HT-29 (cell line): Measurements from ENCODE around the gene CMPK2. TPM values are rescaled to one million over a fixed set of nuclear protein-coding genes. Genes with fewer than 3 reads are reported as not detected.
A peak's percentile ranks its signal among the peaks of the same experiment; 100 is the strongest.
"Not testable (repeated sequence)": the region's sequence is repeated elsewhere in the genome, so short reads cannot be mapped to it uniquely, and the experiment has no call there.

ENCODE experiments used
- DNase-seq: peaks from one replicate; pipeline ENCODE4 v3.0.0-alpha.2; 2015; ENCODE audit warnings: low spot score
- total RNA-seq: library from RNA; depleted of rRNA; stranded (reverse); fragments of >200 nt; shearing (Covaris generic); gene quantifications from 2 replicates; pipeline ENCODE4 v1.2.3, GENCODE V29; 2014

Gene CMPK2
- total RNA-seq, 1 experiment from 2014 or later = 16.5 TPM

DNA sequence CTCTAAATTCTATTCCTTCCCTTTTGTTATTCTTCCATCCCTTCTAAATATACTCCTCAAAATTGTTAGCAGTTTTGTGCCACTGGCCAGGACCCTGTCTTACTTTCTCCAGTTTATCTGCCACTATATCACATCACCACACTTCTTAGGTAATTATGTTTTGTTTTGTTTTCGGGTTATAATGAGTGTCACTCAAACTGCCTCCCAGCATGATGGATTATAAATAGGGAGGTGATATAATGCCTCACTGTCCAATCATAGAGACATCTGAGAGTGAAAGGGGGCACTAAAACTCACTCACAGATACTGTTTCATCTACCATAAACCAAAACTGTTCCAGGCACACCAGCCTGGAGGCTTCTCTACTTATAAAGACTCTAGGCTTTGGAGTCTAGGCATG, 15.3 kb upstream of the CMPK2 start:
- DNase-seq = no peak

DNA sequence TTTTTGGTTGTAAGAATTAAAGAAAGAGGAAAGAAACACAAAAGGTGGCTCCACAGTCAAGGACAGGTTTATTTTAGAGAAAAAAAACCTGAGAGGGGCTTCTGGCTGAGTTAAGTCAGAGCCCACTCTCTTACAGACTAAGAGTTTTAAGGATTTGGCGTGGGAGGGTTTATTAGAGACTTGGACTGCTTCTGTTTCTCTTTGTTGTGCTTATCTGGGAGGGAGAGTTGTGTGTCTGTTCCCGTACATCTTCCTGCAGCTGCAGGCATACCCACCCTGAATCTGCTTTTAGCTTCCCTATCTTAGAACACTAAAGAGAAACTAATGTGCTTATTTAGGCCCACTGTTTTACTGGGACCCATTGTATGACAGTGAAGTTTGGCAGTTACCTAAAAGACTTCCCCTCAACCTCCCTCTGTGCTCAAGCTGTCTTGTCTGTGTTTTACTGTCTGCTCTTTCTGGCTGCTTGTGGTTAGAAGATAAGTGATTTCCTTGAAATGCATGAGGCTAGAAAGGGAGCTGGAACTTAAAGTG, 14.6 kb upstream of the CMPK2 start:
- DNase-seq = no peak

DNA sequence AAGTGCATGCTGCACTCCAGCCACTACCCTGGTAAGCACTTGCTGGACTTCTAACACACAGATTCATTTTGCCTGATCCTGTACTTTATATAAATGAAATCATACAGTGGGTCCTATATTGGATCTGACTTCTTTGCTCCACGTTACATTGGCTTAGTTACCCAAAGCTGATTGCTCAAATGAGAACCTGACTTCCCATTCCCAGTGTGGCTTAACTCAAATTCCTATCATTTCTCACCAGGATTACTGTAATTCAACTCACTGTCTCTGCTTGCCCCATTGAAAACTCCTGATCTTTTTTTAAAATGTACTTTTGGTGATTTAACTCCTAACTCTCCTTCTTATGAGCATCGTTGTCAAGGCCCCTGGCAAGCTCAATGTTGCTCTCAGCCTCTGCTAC, 13.3 kb upstream of the CMPK2 start:
- DNase-seq = no peak

DNA sequence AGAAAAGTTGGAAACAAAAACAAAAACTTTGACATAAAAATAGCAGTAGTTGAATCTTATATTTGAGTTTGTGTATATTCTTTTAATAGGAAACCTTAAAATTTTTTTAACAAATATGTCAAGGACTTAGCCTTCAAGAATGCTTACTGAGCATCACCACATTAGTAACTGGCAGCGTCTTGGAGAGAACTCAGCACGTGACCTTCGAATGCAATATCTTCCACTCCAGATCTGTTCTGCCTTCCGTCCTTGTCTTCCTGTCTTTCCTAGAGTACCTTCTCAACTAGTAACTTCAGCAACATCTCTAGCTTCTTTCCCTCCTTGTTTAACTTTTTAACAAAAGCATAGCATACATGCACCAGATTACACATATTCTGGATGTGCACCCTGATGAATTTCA, 12.8 kb upstream of the CMPK2 start:
- no peak for DNase-seq

DNA sequence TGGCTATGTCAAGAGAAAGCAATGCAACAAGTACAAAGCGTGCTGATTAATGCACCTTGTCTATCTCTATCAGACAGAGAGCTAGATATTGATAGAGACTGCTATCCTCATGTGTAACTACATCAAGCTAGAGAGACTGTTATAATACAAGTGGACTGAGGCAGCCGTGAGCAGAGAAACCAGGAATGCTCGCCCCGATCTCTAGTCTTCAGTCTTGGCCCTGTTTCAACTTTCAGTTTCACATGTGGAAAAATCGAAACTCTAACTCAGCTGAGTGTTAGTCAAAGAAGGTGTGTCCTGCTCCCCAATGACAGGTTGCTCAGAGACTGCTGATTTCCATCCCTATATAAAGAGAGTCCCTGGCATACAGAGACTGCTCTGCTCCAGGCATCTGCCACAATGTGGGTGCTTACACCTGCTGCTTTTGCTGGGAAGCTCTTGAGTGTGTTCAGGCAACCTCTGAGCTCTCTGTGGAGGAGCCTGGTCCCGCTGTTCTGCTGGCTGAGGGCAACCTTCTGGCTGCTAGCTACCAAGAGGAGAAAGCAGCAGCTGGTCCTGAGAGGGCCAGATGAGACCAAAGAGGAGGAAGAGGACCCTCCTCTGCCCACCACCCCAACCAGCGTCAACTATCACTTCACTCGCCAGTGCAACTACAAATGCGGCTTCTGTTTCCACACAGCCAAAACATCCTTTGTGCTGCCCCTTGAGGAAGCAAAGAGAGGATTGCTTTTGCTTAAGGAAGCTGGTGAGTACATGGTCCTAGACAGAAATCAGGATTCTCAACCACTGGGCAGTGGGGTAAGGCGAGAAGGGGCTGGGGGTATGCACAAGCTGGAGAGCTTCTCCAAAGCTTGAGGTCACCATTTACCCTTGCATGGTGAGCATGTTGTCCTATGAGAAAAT, 11.9 kb upstream of the CMPK2 start, which contains the start of gene RSAD2:
TSS of gene RSAD2 (plus strand) at position 376 of the 903 bp plus-strand sequence. CDS start at position 400, 24 bp downstream.
- peak; percentile 41 for DNase-seq

DNA sequence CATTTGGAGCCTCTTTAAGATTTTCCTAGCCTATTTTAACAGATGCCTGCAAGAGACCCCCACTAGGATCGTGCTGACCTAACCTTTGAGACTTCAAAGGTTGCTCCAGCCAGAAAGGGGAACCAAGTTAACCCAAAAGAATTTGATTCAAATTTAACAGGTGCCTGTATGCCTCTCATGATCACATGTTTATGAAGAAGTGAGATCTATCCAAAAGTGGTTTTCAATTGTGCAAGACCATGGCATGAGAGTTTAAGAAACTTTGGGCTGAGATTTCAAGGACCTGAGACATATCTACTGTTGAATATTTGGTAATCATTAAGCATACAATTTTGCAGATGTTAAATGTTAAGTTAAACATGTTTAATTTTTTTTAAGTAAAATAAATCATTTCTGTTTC, 10.6 kb upstream of the CMPK2 start:
- DNase-seq = no peak

DNA sequence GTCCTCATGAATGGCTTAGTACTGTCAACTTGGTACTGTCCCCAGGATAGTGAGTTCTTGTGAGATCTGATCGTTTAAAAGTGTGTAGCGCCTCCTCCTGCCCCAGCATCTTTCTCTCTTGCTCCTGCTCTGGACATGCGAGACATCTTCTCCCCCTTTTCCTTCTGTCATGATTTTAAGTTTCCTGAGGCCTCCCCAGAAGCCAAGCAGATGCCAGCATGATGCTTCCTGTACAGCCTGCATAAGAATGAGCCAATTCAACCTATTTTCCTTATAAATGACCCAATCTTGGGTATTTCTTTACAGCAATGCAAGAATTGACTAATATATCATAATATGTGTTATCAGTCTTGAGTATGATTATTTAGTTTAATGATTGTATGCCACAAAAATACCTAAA, 8.3 kb upstream of the CMPK2 start:
- no peak for DNase-seq

DNA sequence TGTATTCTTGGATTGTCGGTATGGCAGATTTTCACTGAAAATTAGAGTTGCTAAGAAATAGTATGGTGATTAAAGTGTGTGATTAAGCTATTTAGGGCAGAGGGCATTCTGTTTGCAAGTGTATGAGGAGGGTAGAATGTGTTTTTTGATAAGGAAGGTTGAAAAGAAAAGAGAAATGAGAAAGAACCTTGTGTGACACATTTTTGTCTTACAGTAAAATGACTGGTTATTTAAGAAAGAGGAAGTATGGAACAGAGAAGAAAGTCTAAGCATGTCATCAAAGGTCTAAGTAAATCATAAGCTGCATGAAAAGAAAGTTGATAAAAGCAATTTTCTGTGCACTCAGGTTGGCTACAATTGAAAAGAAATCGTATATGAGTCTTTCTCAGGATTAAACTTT, 6.7 kb upstream of the CMPK2 start:
- no peak for DNase-seq

DNA sequence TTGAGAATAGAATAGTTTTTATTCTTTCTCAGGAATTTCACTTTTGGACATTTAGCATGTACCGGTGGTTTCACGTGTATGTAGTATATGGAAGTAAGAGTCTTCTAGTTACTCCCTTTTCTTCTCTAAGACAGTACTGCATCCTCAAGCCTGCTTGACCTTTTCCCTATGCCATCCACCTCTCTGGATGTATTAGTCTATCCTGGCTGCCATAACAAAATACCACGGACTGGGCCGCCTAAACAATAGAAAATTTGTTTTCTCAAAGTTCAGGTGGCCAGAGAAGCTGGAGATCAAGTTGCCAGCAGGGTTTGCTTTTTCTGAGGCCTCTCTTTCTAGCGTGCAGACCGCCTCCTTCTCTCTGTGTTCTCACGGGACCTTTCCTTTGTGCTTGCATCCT, 1.3 kb upstream of the CMPK2 start:
- no peak for DNase-seq

DNA sequence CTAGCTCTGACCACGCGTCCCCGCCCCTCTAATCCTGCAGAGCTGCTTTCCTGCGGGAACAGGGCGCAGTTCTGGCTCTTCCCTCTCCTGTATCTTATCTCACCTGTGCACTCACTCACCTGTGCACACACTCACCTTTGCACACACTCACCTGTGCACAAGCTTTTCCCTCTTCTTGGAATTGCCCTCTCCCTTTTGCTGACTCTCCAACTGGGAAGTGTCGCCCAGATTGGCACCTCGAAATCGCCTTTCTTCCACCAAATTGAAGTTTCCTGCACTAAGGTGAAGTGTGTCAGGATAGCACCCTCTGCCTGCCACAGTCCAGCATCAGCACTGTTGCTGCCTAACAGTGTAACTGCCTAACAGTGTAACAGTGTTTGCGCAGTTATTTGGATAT, 566 bp upstream of the CMPK2 start:
- peak; percentile 54 for DNase-seq

DNA sequence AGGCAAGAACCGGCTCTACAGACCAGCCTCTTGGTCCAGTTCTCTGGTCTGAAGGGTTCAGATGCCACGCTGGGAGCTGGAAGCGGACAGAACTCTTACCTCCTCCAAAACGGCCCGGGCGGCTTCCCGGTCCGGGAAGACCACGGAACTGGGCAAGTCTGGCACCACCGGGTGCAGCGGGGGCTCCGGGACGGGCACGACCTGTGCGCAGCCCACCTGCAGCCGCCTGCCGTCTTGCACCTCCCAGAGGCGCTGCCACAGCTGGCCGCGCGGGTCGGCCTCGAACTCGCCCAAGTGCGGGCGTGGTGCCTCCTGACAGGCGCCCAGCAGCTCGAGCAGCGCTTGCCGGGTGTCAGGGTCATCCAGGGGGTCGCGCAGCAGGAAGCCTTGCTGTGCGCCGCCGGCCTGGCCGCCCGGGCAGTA, 773 bp downstream of the CMPK2 start:
- no peak for DNase-seq

DNA sequence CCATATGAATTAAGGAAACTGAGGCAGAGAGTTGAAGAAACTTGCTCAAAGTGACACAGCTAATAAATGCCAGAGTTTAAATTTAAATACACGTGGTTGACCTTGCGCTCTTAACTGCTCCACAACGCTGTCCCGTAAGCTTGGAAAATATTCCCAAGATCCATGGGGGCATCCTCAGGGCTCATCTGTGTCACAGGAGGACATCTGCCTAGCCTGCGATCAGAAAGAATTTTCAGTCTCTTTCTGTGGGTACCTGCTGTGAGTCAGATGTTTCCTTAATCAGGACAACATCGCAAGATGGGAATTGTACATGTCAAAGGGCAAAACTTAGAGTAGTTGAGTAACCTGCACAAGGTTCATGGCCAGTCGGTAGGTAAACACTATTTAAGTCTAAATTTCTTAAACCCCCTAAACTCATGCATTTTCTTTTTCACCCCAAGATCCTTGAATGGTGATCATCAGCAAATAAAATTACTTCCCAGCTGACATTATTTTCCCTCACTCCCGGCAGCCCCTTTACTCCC, 1.4 kb downstream of the CMPK2 start:
- DNase-seq = no peak

DNA sequence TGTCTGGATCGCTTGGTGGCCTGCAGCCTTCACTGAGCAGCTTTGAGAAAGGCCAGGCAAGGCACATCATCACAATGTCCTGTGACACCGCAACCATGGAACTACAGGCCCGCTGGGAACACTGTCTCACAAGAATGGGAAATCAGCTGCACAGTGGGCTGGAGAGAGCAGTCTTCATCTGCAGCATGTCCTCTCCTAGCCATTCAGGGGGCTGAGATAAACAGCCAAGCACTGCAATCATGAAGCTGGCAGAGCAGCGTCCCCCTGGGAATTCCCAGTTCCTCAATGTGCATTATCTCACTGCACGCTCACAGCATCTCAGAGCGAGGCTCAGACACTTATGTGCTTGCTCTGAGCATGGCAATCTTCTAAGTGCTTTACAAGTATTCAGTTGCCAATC, 1.9 kb downstream of the CMPK2 start:
- DNase-seq = no peak

DNA sequence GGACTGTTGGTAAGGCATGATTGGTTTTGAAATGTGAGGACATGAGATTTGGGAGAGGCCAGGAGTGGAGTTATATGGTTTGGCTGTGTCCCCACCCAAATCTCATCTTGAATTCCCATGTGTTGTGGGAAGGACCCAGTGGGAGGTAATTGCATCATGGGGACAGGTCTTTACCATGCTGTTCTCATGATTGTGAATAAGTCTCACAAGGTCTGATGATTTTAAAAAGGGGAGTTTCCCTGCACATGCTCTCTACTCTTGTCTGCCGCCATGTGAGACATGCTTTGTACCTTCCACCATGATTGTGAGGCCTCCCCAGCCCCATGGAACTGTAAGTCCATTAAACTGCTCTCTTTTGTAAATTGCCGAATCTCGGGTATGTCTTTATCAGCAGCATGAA, 5.4 kb downstream of the CMPK2 start:
- no peak for DNase-seq

DNA sequence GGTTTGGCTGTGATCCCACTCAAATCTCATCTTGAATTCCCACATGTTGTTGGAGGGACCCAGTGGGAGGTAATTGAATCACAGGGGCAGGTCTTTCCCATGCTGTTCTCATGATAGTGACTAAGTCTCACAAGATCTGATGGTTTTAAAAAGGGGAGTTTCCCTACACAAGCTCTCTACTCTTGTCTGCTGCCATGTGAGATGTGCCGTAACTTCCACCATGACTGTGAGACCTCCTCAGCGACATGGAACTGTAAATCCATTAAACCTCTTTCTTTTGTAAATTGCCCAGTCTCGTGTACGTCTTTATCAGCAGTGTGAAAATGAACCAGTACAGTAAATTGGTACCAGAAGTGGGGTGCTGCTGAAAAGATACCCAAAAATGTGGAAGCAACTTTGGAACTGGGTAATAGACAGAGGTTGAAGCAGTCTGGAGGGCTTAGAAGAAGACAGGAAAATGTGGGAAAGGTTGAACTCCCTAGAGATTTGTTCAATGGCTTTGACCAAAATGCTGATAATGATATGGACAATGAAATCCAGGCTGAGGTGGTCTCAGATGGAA, 7.2 kb downstream of the CMPK2 start:
- not testable (repeated sequence) for DNase-seq

DNA sequence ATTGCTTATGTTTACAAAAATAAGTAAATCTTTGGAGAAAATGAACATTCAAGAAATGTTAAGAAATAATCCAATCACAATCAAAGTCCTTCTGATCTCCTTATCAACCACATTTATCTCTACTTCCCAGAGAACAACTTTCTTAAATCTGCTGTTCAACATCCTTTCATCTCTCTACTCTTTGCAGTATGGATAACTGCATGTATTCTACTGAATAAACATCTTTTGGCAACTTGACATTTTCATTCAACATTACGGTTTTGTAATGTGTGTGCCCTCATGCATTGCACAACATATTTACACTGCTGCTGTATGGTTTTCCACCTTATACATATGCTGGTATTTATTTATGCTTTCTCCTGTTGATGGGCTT, 9.2 kb downstream of the CMPK2 start:
- DNase-seq = no peak

DNA sequence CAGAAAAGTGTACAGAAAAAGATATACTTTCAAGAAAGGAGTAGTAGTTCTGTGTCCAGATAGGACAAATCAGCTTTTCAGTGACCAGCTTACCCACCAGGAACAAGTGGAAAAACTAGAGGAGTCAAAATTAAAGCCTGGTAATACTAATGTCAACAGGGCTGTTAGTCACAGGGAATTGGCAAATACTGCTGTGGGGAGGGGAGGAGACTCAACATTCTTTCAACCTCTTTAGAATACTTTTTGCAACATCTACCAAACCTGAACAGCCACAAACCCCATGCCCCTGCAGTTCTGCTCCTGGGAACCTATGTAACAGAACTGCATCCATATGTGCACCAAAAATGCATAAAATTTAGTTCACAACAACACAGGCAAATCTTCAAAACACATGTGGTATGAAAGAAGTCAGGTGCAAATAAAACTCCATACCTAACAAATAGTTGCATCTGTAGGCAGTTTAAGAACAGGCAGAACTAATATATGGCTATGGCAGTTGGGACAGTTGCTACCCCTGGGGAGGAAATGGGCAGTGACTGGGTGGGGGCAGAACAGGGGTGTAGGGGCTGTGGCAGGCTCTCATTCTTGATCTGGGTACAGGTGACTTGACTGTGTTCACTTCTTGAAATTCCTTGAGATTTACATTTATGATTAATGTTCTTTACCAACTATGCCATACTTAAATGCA, 9.7 kb downstream of the CMPK2 start:
- DNase-seq = no peak

DNA sequence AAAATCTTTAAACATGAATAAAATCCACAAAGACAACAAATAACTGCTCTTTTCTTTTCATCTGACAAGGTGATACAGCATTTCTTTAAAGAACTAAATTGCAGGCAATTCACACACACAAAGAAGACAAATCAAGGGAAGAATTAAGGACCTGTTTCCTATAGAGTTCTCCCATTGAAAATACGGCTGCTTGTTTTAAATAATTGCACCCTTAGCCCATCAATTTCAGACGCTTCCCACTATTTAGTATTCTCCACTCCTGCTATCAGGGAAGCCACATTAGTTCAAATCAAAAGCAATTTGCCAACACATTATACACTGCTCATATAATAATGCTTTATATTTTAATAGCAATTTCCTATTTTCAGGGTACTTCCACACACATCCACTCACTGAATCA, 11.3 kb downstream of the CMPK2 start:
- no peak for DNase-seq

DNA sequence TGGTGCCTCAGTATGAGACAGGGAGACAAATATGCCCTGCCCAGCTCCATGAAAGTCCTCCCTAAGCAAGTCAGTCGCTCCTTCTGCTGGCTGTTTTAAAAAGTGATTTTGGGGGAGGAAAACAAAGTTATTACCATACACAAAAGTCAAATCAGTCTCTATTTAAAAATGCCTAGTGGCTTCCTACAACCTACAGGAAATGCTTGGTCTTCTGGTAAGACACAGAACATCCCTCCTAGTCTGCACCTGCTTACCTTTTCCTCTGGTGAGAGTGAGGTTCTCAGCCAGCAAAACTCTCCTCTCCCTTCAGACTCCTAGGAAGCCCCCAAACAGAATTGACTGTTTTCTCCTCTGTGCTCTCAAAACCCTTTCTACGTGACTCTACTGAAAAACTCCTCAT, 13.5 kb downstream of the CMPK2 start:
- DNase-seq = no peak

DNA sequence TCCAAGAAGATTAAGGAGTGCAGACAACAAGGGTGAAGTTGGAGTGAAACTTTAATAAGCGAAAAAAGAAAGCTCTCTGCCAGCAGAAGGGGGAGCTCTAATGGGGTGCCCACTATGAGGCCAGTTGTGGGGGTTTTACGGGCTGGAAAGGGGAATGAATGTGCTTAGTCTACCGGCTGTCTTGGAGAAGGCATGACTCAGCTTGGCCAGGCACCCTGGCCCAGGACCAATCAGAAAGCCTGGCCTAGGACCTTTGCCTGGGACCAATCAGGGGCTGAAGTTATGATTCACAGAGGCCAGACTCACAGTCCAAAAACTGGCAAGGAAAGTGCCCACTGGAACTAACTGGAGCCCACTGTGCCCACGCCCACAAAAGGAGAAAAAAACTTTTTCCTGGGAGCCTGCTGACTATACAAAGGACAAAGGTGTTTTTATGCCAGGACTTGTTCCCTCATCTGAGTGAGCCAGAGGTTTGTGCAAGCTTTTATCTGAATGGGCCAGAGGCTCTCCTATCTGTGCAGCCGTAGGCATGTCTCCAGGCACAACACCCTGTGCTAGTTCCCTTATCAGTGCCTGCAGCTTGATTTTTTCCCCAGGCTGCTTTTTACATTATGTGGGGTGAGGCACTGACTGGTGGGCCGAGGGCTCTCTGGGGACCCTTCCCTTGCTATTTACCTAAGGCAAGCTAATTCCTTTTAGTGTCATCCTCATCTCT, 18.6 kb downstream of the CMPK2 start:
- no peak for DNase-seq

DNA sequence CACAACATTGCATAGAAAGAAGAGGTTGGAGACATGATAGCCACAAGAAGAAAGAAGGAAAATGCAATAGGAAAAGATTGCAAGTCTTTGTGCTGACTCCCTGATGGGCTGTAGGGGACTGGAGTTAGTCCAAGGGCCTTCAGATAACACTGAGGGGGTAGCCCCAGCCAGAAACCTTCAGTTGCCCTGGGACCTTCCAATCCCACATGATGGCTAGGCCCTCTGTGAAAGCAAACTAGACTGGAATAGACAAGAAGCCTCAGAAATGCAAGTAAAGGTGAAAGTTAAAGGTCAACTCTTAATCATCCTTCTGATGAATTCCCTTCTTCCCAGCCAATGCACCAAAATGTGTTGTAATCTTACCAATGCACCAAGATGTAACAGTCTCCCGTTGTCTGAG, 19.2 kb downstream of the CMPK2 start:
- no peak for DNase-seq

DNA sequence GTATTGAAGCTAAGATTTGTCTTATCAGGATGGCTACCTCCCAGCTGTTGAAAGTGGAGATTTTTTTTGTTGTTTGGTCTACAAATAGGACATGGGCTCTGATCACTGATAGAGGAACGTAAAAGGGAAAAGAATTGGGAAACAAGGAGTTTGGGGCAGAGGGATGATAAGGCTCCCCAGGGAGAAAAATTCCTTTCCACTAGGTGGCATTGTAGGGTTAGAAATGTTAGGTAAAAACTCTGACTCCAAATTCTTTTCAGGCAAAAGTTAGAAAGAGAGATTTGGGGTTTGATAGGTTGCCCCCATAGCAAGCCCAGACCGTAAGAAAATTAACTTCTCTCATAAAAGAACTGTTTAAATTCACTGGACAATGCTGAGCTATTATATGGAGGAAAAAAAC, 19.8 kb downstream of the CMPK2 start:
- no peak for DNase-seq
